Ovary (tissue), 9 donors: ENCODE measurements around the gene AGR3. TPM values are rescaled to one million over a fixed set of nuclear protein-coding genes. Genes with fewer than 3 reads are reported as not detected.

Experiments
- DNase-seq, 5 donors: peaks; one replicate each; pipeline ENCODE4 v3.0.0-alpha.2; 2019 to 2020
- H3K27ac ChIP-seq, 2 donors: fragments of 200-600 bp; one replicate each; pipeline versions ENCODE4 v1.5.1 to v1.8.0; 2019 to 2022
- H3K27me3 ChIP-seq: fragments of 200-600 bp; one replicate; pipeline ENCODE4 v1.8.0; 2022
- H3K36me3 ChIP-seq: fragments of 200-600 bp; sonication (generic); one replicate; pipeline ENCODE4 v1.5.1; 2019
- H3K4me1 ChIP-seq: one replicate; pipeline ENCODE4 v1.8.1; 2013; ENCODE audit warnings: mild to moderate bottlenecking, moderate library complexity; ENCODE audit not compliant: insufficient read depth
- H3K4me3 ChIP-seq: fragments of 200-600 bp; sonication (generic); one replicate; pipeline ENCODE4 v1.5.1; 2017
- H3K9me3 ChIP-seq, 2 donors: fragments of 200-600 bp in 1 of 2; sonication (generic) in 1 of 2; one replicate each; pipeline versions ENCODE4 v1.5.1 to v1.8.1; 2013 to 2019; ENCODE audit warnings: mild to moderate bottlenecking in 1 of 2, moderate library complexity in 1 of 2
- EP300 ChIP-seq: sonication (generic); formaldehyde crosslinking; IDR thresholded peaks from one replicate; pipeline ENCODE4 v1.6.1; 2017; ENCODE audit warnings: antibody characterized with exemption
- POLR2A ChIP-seq: fragments of 450-650 bp; IDR thresholded peaks from one replicate; pipeline ENCODE4 v1.6.1; 2017; ENCODE audit warnings: antibody characterized with exemption, mild to moderate bottlenecking, moderate library complexity
- WGBS, 3 donors: extraction: QIAGEN DNeasy Blood & Tissue Kit in 1 of 3; methylation state at CpG; one replicate each; pipeline versions ENCODE4 v1.1.5 to v1.1.7; 2013 to 2017; 5-methylcytosine and 5-hydroxymethylcytosine counted together
- intact Hi-C, 4 donors: fragments of 100-400 bp; cut with DNase I; formaldehyde crosslinking; loops; one replicate each; pipeline versions ENCODE4 v1.11.0 to v1.15.1; 2022 to 2023
- polyA plus RNA-seq, 2 donors: library from polyadenylated mRNA; stranded (reverse); fragments of 200-250 nt in 1 of 2; fragments of 350-450 nt in 1 of 2; fragmentation: Illumina TruSeq in 1 of 2; extraction: RNeasy Lipid Tissue Mini Kit (QIAGEN cat#74804) in 1 of 2; gene quantifications; one replicate each; pipeline ENCODE4 v1.2.3, GENCODE V29; 2013 to 2014
- total RNA-seq, 7 donors: library from RNA; depleted of rRNA in 2 of 7; stranded (reverse); fragments of >200 nt in 2 of 7; fragmentation: NEBNext Ultra II Directional in 3 of 7; extraction: Animal tissue kit (Norgen Biotek cat#: 25700) in 3 of 7; gene quantifications; one replicate each; pipeline versions ENCODE4 v1.1.0 to v1.2.4, GENCODE V29; 2016 to 2023
- TF ChIP-seq, protein P1 (sequence below), 3 donors: fragments of 450-650 bp in 2 of 3; fragments of 200-600 bp in 1 of 3; IDR thresholded peaks; one replicate each; pipeline versions ENCODE4 v1.5.1 to v1.8.0; 2016 to 2022; ENCODE audit warnings: antibody characterized with exemption in 3 of 3, mild to moderate bottlenecking in 1 of 3
- donor health status: DM: no; HTN: no; CAD: no; lungs with moderate emphysema.
- donor health status: DM: no; HTN: no; CAD: no.
- donor health status: Bipolar disorder and iron deficiency.
- donor health status: DM: yes; HTN: yes; CAD: no.
- donor health status: DM: no; HTN: no; CAD: no.
- donor health status: DM: yes; HTN: yes; CAD: no.

Gene AGR3
- total and polyA plus RNA-seq, 9 donors: 0.12 to 57.2 (median 2.3) TPM; not detected in 3

DNA sequence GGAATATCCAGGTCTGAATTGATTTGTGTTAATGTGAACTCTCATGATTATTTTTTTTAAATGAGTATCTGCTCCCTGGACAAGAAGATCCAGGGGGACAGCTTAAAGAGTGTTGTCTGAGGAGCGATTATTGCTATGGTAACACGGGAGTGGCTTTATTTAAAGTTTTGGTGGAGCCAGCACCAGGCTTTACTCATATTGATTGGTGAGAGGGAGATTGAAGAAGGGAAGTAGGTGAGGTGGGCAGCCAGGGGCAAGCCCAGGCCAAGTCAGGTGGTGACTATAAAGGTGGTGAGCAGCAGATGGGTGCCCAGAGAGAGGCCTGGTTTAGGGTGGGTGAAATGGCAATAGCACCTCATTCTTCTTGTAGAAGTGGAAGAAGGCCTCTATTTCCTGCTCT is 66.8 kb downstream of the AGR3 start:
- intact Hi-C loops: no loop called here
- DNase-seq: no peak
- H3K9me3 ChIP-seq: no peaks in the 10 kb centered on the region
- H3K4me3 ChIP-seq: no peak overlapping the region
- H3K36me3 ChIP-seq: no peaks in the 10 kb centered on the region
- H3K4me1 ChIP-seq: no peaks in the 10 kb centered on the region
- TF ChIP-seq POLR2A (no peak), EP300 (no peak)
- TF ChIP-seq, protein P1, sequence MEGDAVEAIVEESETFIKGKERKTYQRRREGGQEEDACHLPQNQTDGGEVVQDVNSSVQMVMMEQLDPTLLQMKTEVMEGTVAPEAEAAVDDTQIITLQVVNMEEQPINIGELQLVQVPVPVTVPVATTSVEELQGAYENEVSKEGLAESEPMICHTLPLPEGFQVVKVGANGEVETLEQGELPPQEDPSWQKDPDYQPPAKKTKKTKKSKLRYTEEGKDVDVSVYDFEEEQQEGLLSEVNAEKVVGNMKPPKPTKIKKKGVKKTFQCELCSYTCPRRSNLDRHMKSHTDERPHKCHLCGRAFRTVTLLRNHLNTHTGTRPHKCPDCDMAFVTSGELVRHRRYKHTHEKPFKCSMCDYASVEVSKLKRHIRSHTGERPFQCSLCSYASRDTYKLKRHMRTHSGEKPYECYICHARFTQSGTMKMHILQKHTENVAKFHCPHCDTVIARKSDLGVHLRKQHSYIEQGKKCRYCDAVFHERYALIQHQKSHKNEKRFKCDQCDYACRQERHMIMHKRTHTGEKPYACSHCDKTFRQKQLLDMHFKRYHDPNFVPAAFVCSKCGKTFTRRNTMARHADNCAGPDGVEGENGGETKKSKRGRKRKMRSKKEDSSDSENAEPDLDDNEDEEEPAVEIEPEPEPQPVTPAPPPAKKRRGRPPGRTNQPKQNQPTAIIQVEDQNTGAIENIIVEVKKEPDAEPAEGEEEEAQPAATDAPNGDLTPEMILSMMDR (IDR thresholded peaks at IDR 0.05): no peak
- no peak overlapping the region for H3K27ac ChIP-seq
- WGBS, 3 donors: 94 to 97% (median 95%) methylated on average over 2 of the region's 2 CpGs
- H3K27me3 ChIP-seq: no peaks in the 10 kb centered on the region

DNA sequence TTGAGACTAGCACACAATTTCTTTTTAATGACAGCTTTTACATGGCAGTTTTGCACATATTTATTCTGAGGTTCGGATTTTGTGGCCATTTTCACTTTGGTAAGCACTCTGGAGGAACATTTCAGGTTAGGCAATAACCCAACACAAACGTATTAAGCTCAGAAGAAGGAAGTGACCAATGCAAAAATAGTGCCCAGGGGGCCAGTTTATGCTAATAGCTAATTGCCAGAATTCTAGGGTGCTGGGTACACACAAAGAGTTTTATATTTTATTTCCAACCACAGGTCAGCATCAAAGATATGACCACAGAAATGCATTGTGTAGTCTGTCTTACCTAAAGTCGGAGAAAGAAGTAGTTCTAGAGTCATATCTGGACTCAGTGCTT is 68.6 kb downstream of the AGR3 start:
- H3K4me1 ChIP-seq: no peaks in the 10 kb centered on the region
- TF ChIP-seq POLR2A (no peak), EP300 (no peak)
- TF ChIP-seq, protein P1 (IDR thresholded peaks at IDR 0.05): no peak
- H3K27ac ChIP-seq: no peak overlapping the region
- no peaks in the 10 kb centered on the region for H3K9me3 ChIP-seq
- intact Hi-C loops: no loop called here
- no peak overlapping the region for H3K4me3 ChIP-seq
- 71 to 79% (median 75%) methylated on average over 3 of the region's 3 CpGs for WGBS, 3 donors
- H3K27me3 ChIP-seq: no peaks in the 10 kb centered on the region
- DNase-seq: no peak
- no peaks in the 10 kb centered on the region for H3K36me3 ChIP-seq

DNA sequence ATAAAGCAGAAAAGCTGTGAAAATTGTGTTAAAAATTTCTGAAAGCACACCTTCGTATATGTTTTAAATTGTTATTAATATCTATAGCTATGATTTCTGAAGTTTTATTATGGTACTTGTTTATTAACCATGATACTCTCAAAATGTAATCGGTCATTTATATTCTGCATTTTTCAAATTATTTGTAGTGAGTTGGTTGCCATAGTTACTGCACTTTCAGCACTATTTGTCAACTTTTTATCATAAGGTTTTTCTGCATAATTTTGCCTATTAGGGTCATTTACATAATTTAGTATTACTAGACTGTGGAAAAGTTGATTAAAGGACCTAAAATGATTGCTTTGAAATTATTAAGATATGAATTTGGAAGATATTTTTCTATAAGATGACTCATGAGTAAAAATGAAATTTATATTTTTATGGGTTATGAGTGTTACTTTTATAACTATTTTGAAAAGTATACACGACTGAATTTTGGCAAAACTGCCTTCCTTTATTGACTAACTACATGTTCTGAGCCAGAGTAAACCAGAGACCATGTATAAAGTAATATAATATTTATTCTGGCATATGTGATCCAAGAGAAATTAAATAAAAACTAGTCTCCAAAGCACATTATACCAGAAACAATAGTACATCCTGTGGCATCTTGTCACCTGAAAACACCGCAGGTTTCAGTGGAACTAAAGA is 69.1 kb downstream of the AGR3 start:
- intact Hi-C loops: no loop called here
- Histone ChIP-seq H3K27me3 (no peaks in the 10 kb centered on the region), H3K9me3 (no peaks in the 10 kb centered on the region), H3K4me3 (no peak overlapping the region), H3K4me1 (no peaks in the 10 kb centered on the region), H3K36me3 (no peaks in the 10 kb centered on the region), H3K27ac (no peak overlapping the region)
- 77 to 81% (median 80%) methylated on average over 4 of the region's 4 CpGs for WGBS, 3 donors
- no peak for DNase-seq
- no peak for TF ChIP-seq POLR2A
- TF ChIP-seq, protein P1 (IDR thresholded peaks at IDR 0.05): no peak
- no peak for TF ChIP-seq EP300

DNA sequence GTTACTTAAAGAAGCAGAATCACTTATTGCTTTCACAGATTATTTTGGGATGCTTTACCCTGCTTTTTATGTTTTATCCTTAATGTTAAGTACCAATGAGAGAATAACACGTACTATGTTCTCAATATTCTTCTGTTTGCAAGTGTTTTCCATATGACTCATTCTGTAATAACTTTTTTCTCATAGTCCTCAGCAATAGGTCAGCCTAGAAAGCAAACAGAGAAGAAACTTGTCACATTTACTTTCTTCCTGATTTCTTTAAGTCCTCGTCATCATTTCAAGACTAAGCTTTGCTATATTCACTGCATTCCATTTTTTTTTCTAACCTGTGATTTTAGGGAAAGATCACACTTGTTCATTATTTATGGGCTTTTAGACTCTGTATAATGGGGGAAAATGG is 70.2 kb downstream of the AGR3 start:
- intact Hi-C loops: no loop called here
- 72 to 78% (median 76%) methylated on average over 2 of the region's 2 CpGs for WGBS, 3 donors
- TF ChIP-seq POLR2A (no peak), EP300 (no peak)
- TF ChIP-seq, protein P1 (IDR thresholded peaks at IDR 0.05): no peak

More for the DNA sequence above, 70.2 kb downstream of the AGR3 start:
- no peaks in the 10 kb centered on the region for H3K36me3 ChIP-seq
- no peaks in the 10 kb centered on the region for H3K27me3 ChIP-seq
- no peak for DNase-seq
- no peak overlapping the region for H3K4me3 ChIP-seq
- no peaks in the 10 kb centered on the region for H3K9me3 ChIP-seq
- H3K27ac ChIP-seq: no peak overlapping the region
- H3K4me1 ChIP-seq: no peaks in the 10 kb centered on the region
